Embryonic facial prominence (tissue), 1 donor: ENCODE data around the gene DIO2.

Experiments
- DNase-seq: peaks from one replicate; pipeline ENCODE4 v3.0.0-alpha.2; 2016; ENCODE audit errors: extremely low spot score

Gene DIO2

GRCh38 chr14:80211153-80212022 lies at the start of gene DIO2:
TSS of gene DIO2 (minus strand) at chr14:80211504. CDS start at chr14:80211472, 32 bp downstream.
- DNase-seq: no peak

- no peak for DNase-seq
These were observed 49.3 kb upstream of the DIO2 start for GRCh38 chr14:80260645-80261044.

GRCh38 chr14:80239631-80240030 lies 28.3 kb upstream of the DIO2 start:
- DNase-seq: no peak

GRCh38 chr14:80237143-80237542 lies 25.8 kb upstream of the DIO2 start:
- no peak for DNase-seq

GRCh38 chr14:80233470-80234089 lies 22.3 kb upstream of the DIO2 start:
- no peak for DNase-seq

GRCh38 chr14:80231702-80232101 lies 20.4 kb upstream of the DIO2 start:
- DNase-seq: no peak

- DNase-seq: no peak
These were observed 12.6 kb upstream of the DIO2 start for GRCh38 chr14:80223696-80224465.

- DNase-seq: no peak
These were observed 5.5 kb upstream of the DIO2 start for GRCh38 chr14:80216818-80217217.

- no peak for DNase-seq
These were observed 4.7 kb upstream of the DIO2 start for GRCh38 chr14:80215756-80216581.

- DNase-seq: no peak
These were observed 3.8 kb upstream of the DIO2 start for GRCh38 chr14:80215081-80215480.

- no peak for DNase-seq
These were observed 2.3 kb upstream of the DIO2 start for GRCh38 chr14:80213602-80214001.

GRCh38 chr14:80212023-80212397 lies 706 bp upstream of the DIO2 start:
- DNase-seq: no peak

GRCh38 chr14:80208461-80208860 lies 2.8 kb downstream of the DIO2 start:
- DNase-seq: no peak

- DNase-seq: no peak
These were observed 4.8 kb downstream of the DIO2 start for GRCh38 chr14:80206351-80207080.

GRCh38 chr14:80202888-80203562 lies 8.3 kb downstream of the DIO2 start:
- no peak for DNase-seq

GRCh38 chr14:80200093-80200492 lies 11.2 kb downstream of the DIO2 start:
- DNase-seq: no peak

GRCh38 chr14:80188571-80188970 lies 22.7 kb downstream of the DIO2 start:
- no peak for DNase-seq

- no peak for DNase-seq
These were observed 25.0 kb downstream of the DIO2 start for GRCh38 chr14:80186301-80186800.

GRCh38 chr14:80176893-80177292 lies 34.4 kb downstream of the DIO2 start:
- no peak for DNase-seq

GRCh38 chr14:80172375-80173051 lies 38.8 kb downstream of the DIO2 start:
- no peak for DNase-seq
